DOHH2 (cell line): ENCODE results near the gene L3MBTL2.

ENCODE experiments used
- H3F3A ChIP-seq: fragments of 200-600 bp; sonication (generic), shearing (Covaris generic); 2 replicates; pipeline ENCODE4 v1.6.0; 2016; ENCODE audit warnings: antibody characterized with exemption, mild to moderate bottlenecking; ENCODE audit not compliant: control insufficient read depth, insufficient read depth
- H3K27ac ChIP-seq: fragments of 200-600 bp; sonication (generic); 2 replicates; pipeline ENCODE4 v1.5.1; 2014; ENCODE audit warnings: low read depth, mild to moderate bottlenecking, low read length, moderate library complexity
- H3K27me3 ChIP-seq: fragments of 200-600 bp; sonication (generic); 2 replicates; pipeline ENCODE4 v1.6.1; 2014; ENCODE audit warnings: mild to moderate bottlenecking, low read length, mixed read lengths; ENCODE audit not compliant: control insufficient read depth
- H3K36me3 ChIP-seq: fragments of 200-600 bp; sonication (generic); 2 replicates; pipeline ENCODE4 v1.6.1; 2014; ENCODE audit warnings: mild to moderate bottlenecking, low read length, moderate library complexity, mixed read lengths; ENCODE audit not compliant: control insufficient read depth
- H3K4me1 ChIP-seq: fragments of 200-600 bp; sonication (generic); 2 replicates; pipeline ENCODE4 v1.6.1; 2014; ENCODE audit warnings: mild to moderate bottlenecking, low read length, mixed read lengths; ENCODE audit not compliant: control insufficient read depth
- H3K4me2 ChIP-seq: fragments of 200-600 bp; sonication (generic); 2 replicates; pipeline ENCODE4 v1.6.0; 2014; ENCODE audit warnings: mild to moderate bottlenecking, low read length, moderate library complexity
- H3K4me3 ChIP-seq: fragments of 200-600 bp; sonication (generic); 2 replicates; pipeline ENCODE4 v1.5.1; 2014; ENCODE audit warnings: mild to moderate bottlenecking, low read length, mixed read lengths
- H3K79me2 ChIP-seq: fragments of 200-600 bp; sonication (generic); 2 replicates; pipeline ENCODE4 v1.6.1; 2014; ENCODE audit warnings: mild to moderate bottlenecking, low read length, mixed read lengths; ENCODE audit not compliant: control insufficient read depth
- H3K9me2 ChIP-seq: fragments of 200-600 bp; sonication (generic); replicated peaks from 2 replicates; pipeline ENCODE4 v1.6.1; 2014; ENCODE audit warnings: mild to moderate bottlenecking, low read length, mixed read lengths; ENCODE audit not compliant: control insufficient read depth
- H3K9me3 ChIP-seq: fragments of 200-600 bp; sonication (generic); 2 replicates; pipeline ENCODE4 v1.6.1; 2014; ENCODE audit warnings: antibody characterized with exemption, low read length, mixed read lengths; ENCODE audit not compliant: control insufficient read depth, insufficient read depth
- H4K20me1 ChIP-seq: fragments of 200-600 bp; sonication (generic); 2 replicates; pipeline ENCODE4 v1.6.0; 2014; ENCODE audit warnings: low read depth, mild to moderate bottlenecking, antibody characterized with exemption, low read length, moderate library complexity; ENCODE audit not compliant: control insufficient read depth, insufficient read depth
- CTCF ChIP-seq: fragments of 200-600 bp; sonication (generic); IDR thresholded peaks from one replicate; pipeline ENCODE4 v1.5.1; 2014; ENCODE audit warnings: antibody characterized with exemption, mild to moderate bottlenecking, low read depth, low read length; ENCODE audit not compliant: poor library complexity, severe bottlenecking
- EZH2phosphoT487 ChIP-seq: fragments of 200-600 bp; sonication (generic); IDR thresholded peaks from 2 replicates; pipeline ENCODE4 v1.6.1; 2017; ENCODE audit warnings: borderline replicate concordance, mild to moderate bottlenecking, antibody characterized with exemption, low read length, moderate library complexity, mixed read lengths

L3MBTL2 gene

GRCh38 chr22:41201141-41201540 lies 4.0 kb upstream of the L3MBTL2 start:
- H3K4me2 ChIP-seq, result no peak overlapping the region
- no peak overlapping the region for H3K27ac ChIP-seq

GRCh38 chr22:41203118-41203517 lies 2.0 kb upstream of the L3MBTL2 start:
- Histone ChIP-seq H3K27me3 (peaks cover 7% of the 10 kb centered on the region; the same call in 1 of the 2 replicates), H3K36me3 (peaks cover 11% of the 10 kb centered on the region), H3K9me3 (no peaks in the 10 kb centered on the region), H3F3A (peaks cover 18% of the 10 kb centered on the region), H3K4me3 (no peak overlapping the region), H3K9me2 (no peaks in the 10 kb centered on the region), H3K4me2 (no peak overlapping the region), H3K27ac (no peak overlapping the region), H4K20me1 (no peaks in the 10 kb centered on the region), H3K4me1 (peaks cover 37% of the 10 kb centered on the region), H3K79me2 (peaks cover 26% of the 10 kb centered on the region)
- TF ChIP-seq CTCF (no peak), EZH2phosphoT487 (no peak)

More at GRCh38 chr22:41201141-41201540, 4.0 kb upstream of the L3MBTL2 start:
- peaks cover 15% of the 10 kb centered on the region for H3K27me3 ChIP-seq
- peaks cover 8% of the 10 kb centered on the region for H3K79me2 ChIP-seq
- no peaks in the 10 kb centered on the region for H4K20me1 ChIP-seq
- no peaks in the 10 kb centered on the region for H3K9me3 ChIP-seq
- peaks cover 2% of the 10 kb centered on the region; the same call in 1 of the 2 replicates for H3K36me3 ChIP-seq
- no peaks in the 10 kb centered on the region for H3K9me2 ChIP-seq
- peaks cover 13% of the 10 kb centered on the region for H3F3A ChIP-seq
- H3K4me3 ChIP-seq, result no peak overlapping the region
- TF ChIP-seq EZH2phosphoT487 (no peak), CTCF (no peak)
- peaks cover 28% of the 10 kb centered on the region for H3K4me1 ChIP-seq

- H3K27ac ChIP-seq, result no peak overlapping the region
Observed at GRCh38 chr22:41204066-41204465, 1.0 kb upstream of the L3MBTL2 start.

More at GRCh38 chr22:41204066-41204465, 1.0 kb upstream of the L3MBTL2 start:
- TF ChIP-seq CTCF (no peak), EZH2phosphoT487 (no peak)
- no peaks in the 10 kb centered on the region for H3K9me2 ChIP-seq
- H3K79me2 ChIP-seq, result peaks cover 35% of the 10 kb centered on the region
- H3F3A ChIP-seq, result peaks cover 18% of the 10 kb centered on the region
- H3K27me3 ChIP-seq, result peaks cover 7% of the 10 kb centered on the region; the same call in 1 of the 2 replicates
- H3K4me1 ChIP-seq, result peaks cover 37% of the 10 kb centered on the region
- H4K20me1 ChIP-seq, result no peaks in the 10 kb centered on the region
- H3K4me3 ChIP-seq, result no peak overlapping the region
- H3K4me2 ChIP-seq, result no peak overlapping the region
- H3K9me3 ChIP-seq, result no peaks in the 10 kb centered on the region
- peaks cover 21% of the 10 kb centered on the region for H3K36me3 ChIP-seq
